Measurements from ENCODE around the gene VPS25. TPM values are rescaled to one million over a fixed set of nuclear protein-coding genes. Genes with fewer than 3 reads are reported as not detected.

VPS25 gene
- total and polyA plus RNA-seq, 9 of the 15 experiments (the other 6 are each of a cell fraction or from before 2014, with no cell fraction given): 123 to 352 (median 180) TPM

DNA sequence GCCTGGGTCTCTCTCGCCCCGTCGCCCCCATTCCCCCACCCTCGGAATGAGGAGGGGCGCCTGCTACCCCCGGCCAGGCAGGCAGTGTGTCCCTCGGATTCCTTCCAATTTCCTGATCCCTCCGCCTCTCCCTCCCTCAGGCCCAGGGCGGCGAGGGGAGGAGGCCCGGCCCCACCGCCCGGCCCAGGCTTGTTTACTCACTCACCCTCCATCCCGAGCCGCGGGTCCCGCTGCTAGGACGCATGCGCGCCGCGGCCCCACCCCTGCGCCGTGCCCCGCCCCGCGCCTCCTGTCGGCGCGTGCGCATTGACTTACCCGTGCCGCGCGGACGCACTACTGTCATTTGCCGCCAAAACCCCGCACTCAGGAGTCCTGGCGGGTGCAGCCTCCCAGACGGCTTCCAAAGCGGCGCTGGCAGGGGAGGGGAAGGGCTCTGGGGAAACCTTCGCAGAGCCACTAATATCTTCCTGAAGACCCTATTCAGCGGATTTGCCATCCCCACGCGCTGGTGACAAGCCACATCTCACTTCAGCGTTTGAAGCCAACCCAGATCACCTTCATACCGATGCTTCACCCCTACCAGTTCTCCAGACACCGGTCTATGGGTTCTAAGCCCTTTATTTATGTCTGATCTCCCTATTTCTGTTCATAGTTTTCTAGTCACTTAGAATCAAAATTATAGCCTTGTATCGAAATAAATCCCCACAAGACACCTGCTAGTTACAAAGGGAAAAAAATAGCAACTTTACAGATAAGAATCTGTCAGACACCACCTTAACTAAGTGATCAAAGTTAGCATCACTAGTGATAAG lies 28.2 kb upstream of the VPS25 start, which contains the start of gene EZH1 (continued):
- no peak for TF ChIP-seq RBM14 (IDR thresholded peaks at IDR 0.05; ENCODE audit: borderline replicate concordance, insufficient read depth, low read depth, low read length)
- 0 out of 2 replicates have a peak, but pooled peaks have one; percentile 23 for TF ChIP-seq PHF21A (IDR thresholded peaks at IDR 0.05; ENCODE audit: borderline replicate concordance, low read depth)
- TF ChIP-seq, protein P1, sequence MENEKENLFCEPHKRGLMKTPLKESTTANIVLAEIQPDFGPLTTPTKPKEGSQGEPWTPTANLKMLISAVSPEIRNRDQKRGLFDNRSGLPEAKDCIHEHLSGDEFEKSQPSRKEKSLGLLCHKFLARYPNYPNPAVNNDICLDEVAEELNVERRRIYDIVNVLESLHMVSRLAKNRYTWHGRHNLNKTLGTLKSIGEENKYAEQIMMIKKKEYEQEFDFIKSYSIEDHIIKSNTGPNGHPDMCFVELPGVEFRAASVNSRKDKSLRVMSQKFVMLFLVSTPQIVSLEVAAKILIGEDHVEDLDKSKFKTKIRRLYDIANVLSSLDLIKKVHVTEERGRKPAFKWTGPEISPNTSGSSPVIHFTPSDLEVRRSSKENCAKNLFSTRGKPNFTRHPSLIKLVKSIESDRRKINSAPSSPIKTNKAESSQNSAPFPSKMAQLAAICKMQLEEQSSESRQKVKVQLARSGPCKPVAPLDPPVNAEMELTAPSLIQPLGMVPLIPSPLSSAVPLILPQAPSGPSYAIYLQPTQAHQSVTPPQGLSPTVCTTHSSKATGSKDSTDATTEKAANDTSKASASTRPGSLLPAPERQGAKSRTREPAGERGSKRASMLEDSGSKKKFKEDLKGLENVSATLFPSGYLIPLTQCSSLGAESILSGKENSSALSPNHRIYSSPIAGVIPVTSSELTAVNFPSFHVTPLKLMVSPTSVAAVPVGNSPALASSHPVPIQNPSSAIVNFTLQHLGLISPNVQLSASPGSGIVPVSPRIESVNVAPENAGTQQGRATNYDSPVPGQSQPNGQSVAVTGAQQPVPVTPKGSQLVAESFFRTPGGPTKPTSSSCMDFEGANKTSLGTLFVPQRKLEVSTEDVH (IDR thresholded peaks at IDR 0.05; ENCODE audit: low read depth, partially characterized antibody): peak; percentile 83
- TF ChIP-seq PURB (CRISPR knock-in tag; IDR thresholded peaks at IDR 0.05; ENCODE audit: low read depth): no peak
- TF ChIP-seq HDAC6 (IDR thresholded peaks at IDR 0.05; ENCODE audit: low read depth, low read length): no peak
- no peak for TF ChIP-seq GTF2F1 (IDR thresholded peaks at IDR 0.05; ENCODE audit: low read depth, low read length)
- TF ChIP-seq STAT5A (IDR thresholded peaks at IDR 0.05; ENCODE audit: borderline replicate concordance, low read length): no peak
- TF ChIP-seq ZBTB17 (CRISPR knock-in tag; IDR thresholded peaks at IDR 0.05): no peak
- no peak for TF ChIP-seq ARID3A (IDR thresholded peaks at IDR 0.05; ENCODE audit: borderline replicate concordance, low read depth, low read length)
- TF ChIP-seq ELF2 (CRISPR knock-in tag; IDR thresholded peaks at IDR 0.05): no peak
- TF ChIP-seq ZNF75A (CRISPR knock-in tag; IDR thresholded peaks at IDR 0.05): no peak
- TF ChIP-seq SRSF9 (IDR thresholded peaks at IDR 0.05; ENCODE audit: borderline replicate concordance, low read depth, low read length): no peak
- no peak for TF ChIP-seq RBM39 (optimal IDR thresholded peaks at IDR 0.05; ENCODE audit: low read depth, low read length)
- no peak for TF ChIP-seq MCM5 (IDR thresholded peaks at IDR 0.05; ENCODE audit: low read depth)
- TF ChIP-seq ATF6 (CRISPR knock-in tag; IDR thresholded peaks at IDR 0.05): no peak; the same call in 1 of the 2 replicates
- no peak for TF ChIP-seq SAFB2 (IDR thresholded peaks at IDR 0.05; ENCODE audit: borderline replicate concordance, low read depth, low read length, severe bottlenecking)
- no peak for TF ChIP-seq TCFL5 (CRISPR knock-in tag; conservative IDR thresholded peaks at IDR 0.05)
- no peak for TF ChIP-seq EP300 (IDR thresholded peaks at IDR 0.05; ENCODE audit: low read length)
- no peak for TF ChIP-seq MAFG (tag; conservative IDR thresholded peaks at IDR 0.05)
- no peak for TF ChIP-seq PTRF (tag; IDR thresholded peaks at IDR 0.05)
- TF ChIP-seq MYBL2 (IDR thresholded peaks at IDR 0.05; ENCODE audit: low read depth): no peak
- no peak for TF ChIP-seq MYBL2 (CRISPR knock-in tag; IDR thresholded peaks at IDR 0.05; ENCODE audit: borderline replicate concordance)
